ENCODE measurements around the gene CIC.

Gene CIC

GRCh38 chr19:42268704-42269477, at the start of gene CIC:
CIC (plus strand) TSS chr19:42269252; CDS start chr19:42271784, 2,532 bp downstream.
- peak; percentile 63 for DNase-seq

DNA sequence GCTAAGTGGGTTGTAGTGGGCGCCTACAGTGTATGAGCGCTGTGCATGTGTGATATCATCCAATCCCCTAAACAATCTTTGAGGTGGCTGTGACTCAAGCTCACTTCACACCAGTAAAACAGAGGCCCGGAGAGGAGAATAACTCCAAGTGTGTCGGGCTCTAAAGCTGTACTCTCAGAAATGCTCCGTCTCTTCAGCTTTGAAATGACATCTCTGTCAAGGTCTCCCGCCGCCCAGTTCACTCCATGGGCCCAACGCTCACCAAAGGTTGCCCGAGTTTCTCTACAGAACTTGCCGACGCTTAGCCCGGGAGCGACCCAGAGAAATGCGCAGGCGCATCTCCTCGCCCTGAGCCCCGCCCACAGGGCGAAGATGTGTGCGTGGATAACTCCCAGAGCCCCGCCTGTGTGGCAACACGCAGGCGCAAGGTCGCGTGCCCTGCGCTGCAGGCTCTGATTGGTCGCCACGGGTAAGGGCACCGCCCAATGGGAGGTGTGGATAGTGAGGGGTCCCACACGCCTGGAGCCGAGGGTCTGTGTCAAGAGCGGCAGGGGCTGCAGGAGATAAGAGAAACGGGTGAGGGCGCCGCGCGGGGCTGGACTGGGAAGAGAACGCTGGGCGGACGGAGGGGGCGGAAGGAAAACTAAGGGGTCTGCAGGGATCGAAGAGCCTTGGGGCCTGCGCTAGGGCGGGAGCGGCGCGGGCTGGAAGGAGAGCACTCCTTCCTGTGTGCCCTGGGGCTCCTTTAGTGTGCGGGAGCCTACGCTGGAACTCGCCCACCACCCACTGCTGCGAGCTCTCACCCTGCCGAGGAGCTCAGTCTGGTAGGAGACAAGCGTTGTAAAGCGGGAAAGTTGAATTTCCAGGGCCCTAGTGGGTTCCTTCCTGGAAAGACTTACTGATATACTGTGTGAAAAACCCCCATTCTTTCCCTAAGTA, 49.0 kb upstream of the CIC start, which contains the start of gene ZNF526:
TSS of gene ZNF526 (plus strand) at position 501 of the 939 bp plus-strand sequence. CDS start 4,092 bp downstream, outside the sequence.
- DNase-seq, result peak; percentile 76

- no peak for DNase-seq
Observed at GRCh38 chr19:42220751-42221097, 48.3 kb upstream of the CIC start.

- DNase-seq, result no peak
Observed at GRCh38 chr19:42224940-42225717, 43.9 kb upstream of the CIC start.

DNA sequence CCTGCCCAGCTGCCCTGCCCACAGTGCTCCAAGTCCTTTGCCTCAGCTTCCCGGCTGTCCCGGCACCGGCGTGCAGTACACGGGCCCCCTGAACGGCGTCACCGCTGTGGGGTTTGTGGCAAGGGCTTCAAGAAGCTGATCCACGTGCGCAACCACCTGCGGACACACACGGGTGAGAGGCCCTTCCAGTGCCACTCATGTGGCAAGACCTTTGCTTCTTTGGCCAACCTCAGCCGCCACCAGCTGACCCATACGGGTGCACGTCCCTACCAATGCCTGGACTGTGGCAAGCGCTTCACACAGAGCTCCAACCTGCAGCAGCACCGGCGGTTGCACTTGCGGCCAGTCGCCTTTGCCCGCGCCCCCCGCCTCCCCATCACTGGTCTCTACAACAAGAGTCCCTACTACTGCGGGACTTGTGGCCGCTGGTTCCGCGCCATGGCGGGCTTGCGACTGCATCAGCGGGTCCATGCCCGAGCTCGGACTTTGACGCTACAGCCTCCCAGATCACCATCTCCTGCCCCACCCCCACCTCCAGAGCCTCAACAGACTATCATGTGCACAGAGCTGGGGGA, 43.2 kb upstream of the CIC start:
- no peak for DNase-seq

DNA sequence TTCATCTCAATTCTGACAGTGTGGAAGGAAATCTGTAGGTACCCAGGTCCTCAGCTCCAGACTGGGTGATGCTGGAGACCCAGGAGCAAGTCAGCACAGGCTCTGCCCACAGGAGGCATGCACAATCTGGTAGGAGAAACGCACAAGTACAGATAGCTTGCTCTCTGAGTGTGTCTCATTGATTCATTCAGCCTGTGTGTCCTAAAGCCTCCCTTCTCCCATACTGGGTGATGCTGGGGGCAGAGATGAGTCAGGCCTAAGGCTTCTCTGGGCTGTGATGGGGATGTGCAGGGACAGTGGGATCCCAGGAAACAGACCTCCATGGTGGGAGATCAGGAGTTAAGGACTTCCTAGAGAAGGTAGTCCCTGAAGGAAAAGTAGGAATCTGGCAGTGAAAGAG, 42.2 kb upstream of the CIC start:
- no peak for DNase-seq

DNA sequence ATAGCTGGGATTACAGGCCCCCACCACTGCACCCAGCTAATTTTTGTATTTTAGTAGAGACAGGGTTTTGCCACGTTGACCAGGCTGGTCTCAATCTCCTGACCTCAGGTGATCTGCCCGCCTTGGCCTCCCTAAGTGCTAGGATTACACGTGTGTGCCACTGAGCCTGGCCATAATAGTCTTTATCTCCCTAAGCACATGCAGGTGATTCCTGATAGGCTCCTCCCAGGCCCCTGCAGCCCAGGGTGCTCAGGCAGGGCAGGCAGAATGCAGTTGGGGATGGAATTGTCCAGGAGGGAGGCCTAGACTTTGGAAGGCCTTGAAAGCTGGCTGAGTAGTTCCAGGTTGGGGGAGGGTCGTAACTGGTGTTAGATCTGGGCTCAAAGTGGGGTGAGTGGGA, 40.4 kb upstream of the CIC start:
- DNase-seq, result no peak

DNA sequence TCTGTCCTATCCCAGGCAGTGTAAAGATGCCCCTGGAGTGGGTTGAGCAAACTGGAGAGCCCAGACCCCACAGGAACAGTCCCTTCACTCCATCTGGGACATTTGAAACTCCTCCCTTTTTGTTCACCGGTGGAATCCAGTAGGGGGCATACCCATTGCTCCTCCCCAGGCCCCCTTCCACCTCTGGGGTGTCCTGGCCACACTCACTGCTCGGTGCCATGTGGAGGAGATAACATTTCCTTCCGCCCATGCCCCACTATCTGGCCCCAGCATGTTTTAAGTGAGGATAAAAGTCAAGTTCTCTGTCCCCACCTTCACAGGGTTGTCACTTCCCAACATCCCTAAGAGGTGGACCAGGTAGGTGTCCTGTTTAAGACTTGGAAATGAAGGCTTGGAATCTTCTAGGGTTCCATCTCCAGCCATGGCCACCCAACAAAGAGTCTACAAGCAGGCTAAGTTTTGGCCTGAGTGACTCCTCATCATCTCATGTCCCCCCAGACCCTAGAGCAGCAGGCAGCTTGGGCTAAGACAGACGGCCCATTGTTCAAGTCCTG, 39.7 kb upstream of the CIC start:
- DNase-seq, result no peak

DNA sequence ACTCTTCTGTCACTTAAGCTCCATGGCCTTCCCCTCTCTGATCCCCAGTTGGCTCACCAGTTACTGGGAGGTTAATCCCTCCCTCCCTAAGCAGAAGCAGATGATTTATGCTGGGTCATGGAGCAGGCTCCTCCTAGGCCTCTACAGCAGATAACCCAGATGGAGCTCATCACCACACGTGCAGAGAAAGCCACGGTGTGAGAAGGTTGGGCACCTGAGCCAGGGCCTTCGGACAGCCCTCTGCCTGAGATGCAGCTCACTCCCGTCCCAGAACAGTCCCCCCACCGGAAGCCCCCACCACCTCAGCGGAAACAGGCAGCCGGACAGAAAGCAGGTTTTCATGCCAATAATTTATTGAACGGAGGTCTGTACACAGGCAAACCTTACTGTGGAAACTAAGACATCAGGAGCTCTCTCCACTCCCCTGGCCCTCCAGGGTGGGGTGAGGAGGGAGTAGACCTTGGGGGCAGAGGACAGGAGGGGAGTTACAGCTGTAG, 39.1 kb upstream of the CIC start:
- no peak for DNase-seq

- no peak for DNase-seq
Observed at GRCh38 chr19:42230571-42230970, 38.5 kb upstream of the CIC start.

- no peak for DNase-seq
Observed at GRCh38 chr19:42232435-42232834, 36.6 kb upstream of the CIC start.

- no peak for DNase-seq
Observed at GRCh38 chr19:42233106-42233505, 35.9 kb upstream of the CIC start.

DNA sequence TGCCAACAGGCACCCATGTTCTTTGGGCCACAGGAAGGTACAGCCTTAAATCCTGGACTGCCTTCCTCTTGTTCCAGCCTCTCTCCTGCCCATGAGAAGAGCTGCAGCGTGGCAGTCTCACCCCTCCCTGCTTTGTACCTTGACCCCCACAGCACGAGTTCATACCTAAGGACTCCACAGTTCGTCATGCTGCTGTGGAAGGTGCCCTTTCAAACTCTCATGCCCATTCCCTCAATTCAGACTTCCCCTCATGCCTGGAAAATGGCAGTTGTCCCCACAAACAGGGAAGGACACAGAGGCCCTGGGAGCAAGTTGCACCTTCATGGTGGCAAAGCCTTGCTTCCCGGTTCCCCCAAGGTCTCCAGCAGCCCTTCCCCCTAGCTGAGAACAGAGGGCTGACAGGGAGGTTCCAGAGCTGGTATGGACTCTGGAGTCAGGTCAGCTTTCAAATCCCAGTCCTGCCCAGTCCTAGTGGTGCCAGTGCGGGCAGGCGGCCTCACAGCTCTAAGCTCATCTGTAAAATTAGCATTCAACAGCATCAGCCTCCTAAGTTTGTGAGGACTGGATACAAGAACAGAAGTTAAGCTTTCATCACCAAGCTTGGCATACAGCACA, 35.3 kb upstream of the CIC start:
- no peak for DNase-seq

DNA sequence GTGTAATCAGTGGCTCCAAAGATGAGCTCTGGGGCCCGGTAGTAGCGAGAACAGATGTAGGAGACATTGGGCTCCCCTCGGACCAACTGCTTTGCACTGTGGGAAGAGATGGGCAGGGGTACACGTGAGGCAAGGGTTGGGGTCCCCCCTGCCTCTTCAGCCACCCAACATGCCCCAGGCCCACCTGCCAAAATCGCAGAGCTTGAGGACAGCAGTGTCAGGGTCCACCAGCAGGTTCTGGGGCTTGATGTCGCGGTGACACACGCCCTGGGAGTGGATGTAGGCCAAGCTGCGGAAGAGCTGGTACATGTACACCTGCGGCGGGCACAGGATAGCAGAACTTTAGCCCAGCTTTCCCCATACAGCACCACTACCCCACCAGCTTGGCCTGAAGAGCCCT, 34.7 kb upstream of the CIC start:
- no peak for DNase-seq

- DNase-seq, result no peak
Observed at GRCh38 chr19:42235181-42235580, 33.9 kb upstream of the CIC start.

- no peak for DNase-seq
Observed at GRCh38 chr19:42239544-42240220, 29.4 kb upstream of the CIC start.

GRCh38 chr19:42241279-42241678, 27.8 kb upstream of the CIC start:
- DNase-seq, result no peak

- no peak for DNase-seq
Observed at GRCh38 chr19:42242069-42242511, 27.0 kb upstream of the CIC start.

DNA sequence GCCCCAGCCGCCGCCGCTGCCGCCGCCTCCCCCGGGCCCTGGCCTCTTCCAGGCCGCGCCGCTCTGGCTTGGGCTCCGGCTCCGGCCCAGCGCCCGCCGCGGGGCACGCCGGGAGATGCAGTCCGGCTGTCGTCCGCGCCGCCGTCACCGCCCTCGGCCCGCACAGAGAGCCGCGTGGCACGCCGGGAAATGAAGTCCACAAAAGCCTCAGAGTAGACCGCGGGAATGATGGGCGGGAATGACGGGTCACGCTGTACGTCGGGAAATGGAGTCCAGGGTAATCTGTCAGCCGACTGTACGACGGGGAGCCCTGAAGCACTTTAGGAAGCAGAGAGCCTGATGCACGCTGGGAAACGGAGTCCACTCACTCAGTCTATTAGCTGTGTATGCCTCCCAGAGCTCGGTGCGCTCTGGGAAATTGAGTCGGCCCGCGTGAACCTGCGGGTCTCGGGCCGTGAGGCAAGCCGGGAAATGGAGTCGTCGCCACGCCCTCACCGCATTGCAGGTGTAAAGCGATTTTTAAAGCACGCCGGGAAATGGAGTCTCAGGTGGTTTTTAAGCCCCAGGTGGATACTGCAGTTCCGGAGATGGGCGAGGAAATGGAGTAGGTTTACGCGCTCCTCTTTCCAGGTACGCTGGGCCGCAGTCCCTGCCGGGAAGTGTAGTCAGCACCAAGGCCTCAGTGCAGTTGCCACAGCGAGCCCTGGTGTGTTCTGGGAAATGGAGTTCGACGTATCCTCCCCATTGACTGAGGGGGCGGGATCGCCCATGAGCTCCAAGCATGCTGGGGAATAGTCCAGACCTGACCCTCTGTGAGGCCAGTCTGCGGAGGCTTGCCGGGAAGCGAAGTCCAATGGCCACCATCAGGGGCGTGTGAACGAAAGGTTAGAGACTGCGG, 26.3 kb upstream of the CIC start, which contains the start of gene GSK3A:
TSS of gene GSK3A (minus strand) at position 91 of the 898 bp plus-strand sequence. CDS start 137 bp downstream, outside the sequence.
- peak; percentile 72 for DNase-seq
